Measurements from ENCODE around the gene CA10. TPM values are rescaled to one million over a fixed set of nuclear protein-coding genes. Genes with fewer than 3 reads are reported as not detected.

CA10 gene
- total and polyA plus RNA-seq, 2 experiments from 2014 or later = 0.92 to 1.5 TPM

DNA sequence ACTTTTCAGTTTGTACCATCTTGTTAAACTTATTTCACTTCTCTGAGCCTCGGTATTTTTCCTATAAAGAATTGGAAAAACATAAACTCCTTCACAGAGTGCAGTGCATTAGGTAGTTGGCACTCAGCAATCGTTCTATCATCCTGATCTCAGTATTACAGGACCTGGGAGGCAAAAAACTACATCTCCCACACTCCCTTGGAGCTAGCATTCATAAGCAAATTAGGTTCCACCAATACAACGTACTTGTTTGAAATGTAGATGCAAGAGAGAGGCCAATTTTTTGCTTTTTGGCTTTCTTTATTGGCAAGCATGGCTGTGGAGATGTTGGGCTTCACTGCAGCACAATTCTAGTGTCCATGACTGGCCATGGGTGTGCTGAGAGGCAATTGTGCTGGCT, 285.2 kb downstream of the CA10 start:
- Mint-ChIP-seq H3K4me1 (no peaks in the 10 kb centered on the region), H3K27me3 (ENCODE audit: insufficient read depth, low read depth, poor library complexity) (peaks cover 5% of the 10 kb centered on the region), H3K4me3 (no peak overlapping the region), H3K9me3 (no peaks in the 10 kb centered on the region; the same call in 2 of the 3 replicates), H3K27ac (no peak overlapping the region), H3K36me3 (ENCODE audit: low read depth) (no peaks in the 10 kb centered on the region)
- H3K27me3 ChIP-seq (ENCODE audit: insufficient read depth) = no peaks in the 10 kb centered on the region
- H3K4me2 ChIP-seq = peak overlapping the region; percentile 46; the same call in 1 of the 2 replicates
- H3K36me3 ChIP-seq (ENCODE audit: insufficient read depth) = no peaks in the 10 kb centered on the region
- H3F3A ChIP-seq (replicated peaks; ENCODE audit: low read depth) = no peaks in the 10 kb centered on the region
- DNase-seq (ENCODE audit: low spot score) (peak; percentile 25), ATAC-seq (peak; percentile 74)
- TF ChIP-seq, protein P1, sequence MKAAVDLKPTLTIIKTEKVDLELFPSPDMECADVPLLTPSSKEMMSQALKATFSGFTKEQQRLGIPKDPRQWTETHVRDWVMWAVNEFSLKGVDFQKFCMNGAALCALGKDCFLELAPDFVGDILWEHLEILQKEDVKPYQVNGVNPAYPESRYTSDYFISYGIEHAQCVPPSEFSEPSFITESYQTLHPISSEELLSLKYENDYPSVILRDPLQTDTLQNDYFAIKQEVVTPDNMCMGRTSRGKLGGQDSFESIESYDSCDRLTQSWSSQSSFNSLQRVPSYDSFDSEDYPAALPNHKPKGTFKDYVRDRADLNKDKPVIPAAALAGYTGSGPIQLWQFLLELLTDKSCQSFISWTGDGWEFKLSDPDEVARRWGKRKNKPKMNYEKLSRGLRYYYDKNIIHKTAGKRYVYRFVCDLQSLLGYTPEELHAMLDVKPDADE (IDR thresholded peaks at IDR 0.05) = 0 out of 2 replicates have a peak, but pooled peaks have one; percentile 14
- TF ChIP-seq, protein P2, sequence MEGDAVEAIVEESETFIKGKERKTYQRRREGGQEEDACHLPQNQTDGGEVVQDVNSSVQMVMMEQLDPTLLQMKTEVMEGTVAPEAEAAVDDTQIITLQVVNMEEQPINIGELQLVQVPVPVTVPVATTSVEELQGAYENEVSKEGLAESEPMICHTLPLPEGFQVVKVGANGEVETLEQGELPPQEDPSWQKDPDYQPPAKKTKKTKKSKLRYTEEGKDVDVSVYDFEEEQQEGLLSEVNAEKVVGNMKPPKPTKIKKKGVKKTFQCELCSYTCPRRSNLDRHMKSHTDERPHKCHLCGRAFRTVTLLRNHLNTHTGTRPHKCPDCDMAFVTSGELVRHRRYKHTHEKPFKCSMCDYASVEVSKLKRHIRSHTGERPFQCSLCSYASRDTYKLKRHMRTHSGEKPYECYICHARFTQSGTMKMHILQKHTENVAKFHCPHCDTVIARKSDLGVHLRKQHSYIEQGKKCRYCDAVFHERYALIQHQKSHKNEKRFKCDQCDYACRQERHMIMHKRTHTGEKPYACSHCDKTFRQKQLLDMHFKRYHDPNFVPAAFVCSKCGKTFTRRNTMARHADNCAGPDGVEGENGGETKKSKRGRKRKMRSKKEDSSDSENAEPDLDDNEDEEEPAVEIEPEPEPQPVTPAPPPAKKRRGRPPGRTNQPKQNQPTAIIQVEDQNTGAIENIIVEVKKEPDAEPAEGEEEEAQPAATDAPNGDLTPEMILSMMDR (conservative IDR thresholded peaks at IDR 0.05; ENCODE audit: low read depth in 2 of 2) = no peak
- no peaks in the 10 kb centered on the region for H3K9me2 ChIP-seq (ENCODE audit: insufficient read depth)
- H3K4me1 ChIP-seq (ENCODE audit: insufficient read depth) = no peaks in the 10 kb centered on the region
- H4K20me1 ChIP-seq (replicated peaks; ENCODE audit: insufficient read depth) = no peaks in the 10 kb centered on the region
- no peak overlapping the region for H3K27ac ChIP-seq (ENCODE audit: low read depth)
- no peaks in the 10 kb centered on the region for H3K79me2 ChIP-seq (replicated peaks; ENCODE audit: insufficient read depth)
- peak overlapping the region; percentile 44 for H2AFZ ChIP-seq
- peak overlapping the region; percentile 35; the same call in 1 of the 2 replicates for H3K4me3 ChIP-seq

DNA sequence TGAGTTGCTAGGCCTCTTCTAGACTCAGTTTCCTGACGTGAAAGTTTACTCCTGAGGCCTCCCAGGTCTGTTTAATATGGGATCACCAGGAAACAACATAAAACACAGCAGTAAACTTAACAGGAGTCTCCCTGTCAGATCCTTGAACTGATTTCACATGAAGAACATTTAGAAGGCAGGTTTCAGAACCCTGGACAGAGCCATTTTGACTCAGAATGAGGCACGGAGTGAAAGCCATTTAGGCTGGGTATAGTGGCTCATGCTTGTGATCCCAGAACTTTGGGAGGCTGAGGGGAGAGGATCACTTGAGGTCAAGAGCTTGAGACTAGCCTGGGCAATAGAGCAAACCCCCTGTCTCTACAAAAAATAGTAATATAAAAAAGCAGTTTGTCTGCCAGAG, 289.1 kb downstream of the CA10 start:
- Mint-ChIP-seq H3K36me3 (ENCODE audit: low read depth) (peaks cover 1% of the 10 kb centered on the region; the same call in 1 of the 3 replicates), H3K27ac (no peak overlapping the region), H3K4me3 (no peak overlapping the region), H3K9me3 (peaks cover 1% of the 10 kb centered on the region; the same call in 2 of the 3 replicates), H3K27me3 (ENCODE audit: insufficient read depth, low read depth, poor library complexity) (peaks cover 5% of the 10 kb centered on the region), H3K4me1 (no peaks in the 10 kb centered on the region)
- TF ChIP-seq POLR2AphosphoS5 (IDR thresholded peaks at IDR 0.05; ENCODE audit: low read depth) = no peak
- TF ChIP-seq, protein P3, sequence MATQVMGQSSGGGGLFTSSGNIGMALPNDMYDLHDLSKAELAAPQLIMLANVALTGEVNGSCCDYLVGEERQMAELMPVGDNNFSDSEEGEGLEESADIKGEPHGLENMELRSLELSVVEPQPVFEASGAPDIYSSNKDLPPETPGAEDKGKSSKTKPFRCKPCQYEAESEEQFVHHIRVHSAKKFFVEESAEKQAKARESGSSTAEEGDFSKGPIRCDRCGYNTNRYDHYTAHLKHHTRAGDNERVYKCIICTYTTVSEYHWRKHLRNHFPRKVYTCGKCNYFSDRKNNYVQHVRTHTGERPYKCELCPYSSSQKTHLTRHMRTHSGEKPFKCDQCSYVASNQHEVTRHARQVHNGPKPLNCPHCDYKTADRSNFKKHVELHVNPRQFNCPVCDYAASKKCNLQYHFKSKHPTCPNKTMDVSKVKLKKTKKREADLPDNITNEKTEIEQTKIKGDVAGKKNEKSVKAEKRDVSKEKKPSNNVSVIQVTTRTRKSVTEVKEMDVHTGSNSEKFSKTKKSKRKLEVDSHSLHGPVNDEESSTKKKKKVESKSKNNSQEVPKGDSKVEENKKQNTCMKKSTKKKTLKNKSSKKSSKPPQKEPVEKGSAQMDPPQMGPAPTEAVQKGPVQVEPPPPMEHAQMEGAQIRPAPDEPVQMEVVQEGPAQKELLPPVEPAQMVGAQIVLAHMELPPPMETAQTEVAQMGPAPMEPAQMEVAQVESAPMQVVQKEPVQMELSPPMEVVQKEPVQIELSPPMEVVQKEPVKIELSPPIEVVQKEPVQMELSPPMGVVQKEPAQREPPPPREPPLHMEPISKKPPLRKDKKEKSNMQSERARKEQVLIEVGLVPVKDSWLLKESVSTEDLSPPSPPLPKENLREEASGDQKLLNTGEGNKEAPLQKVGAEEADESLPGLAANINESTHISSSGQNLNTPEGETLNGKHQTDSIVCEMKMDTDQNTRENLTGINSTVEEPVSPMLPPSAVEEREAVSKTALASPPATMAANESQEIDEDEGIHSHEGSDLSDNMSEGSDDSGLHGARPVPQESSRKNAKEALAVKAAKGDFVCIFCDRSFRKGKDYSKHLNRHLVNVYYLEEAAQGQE (IDR thresholded peaks at IDR 0.05; ENCODE audit: unreplicated experiment) = peak; percentile 82
- no peaks in the 10 kb centered on the region for H3F3A ChIP-seq (replicated peaks; ENCODE audit: low read depth)
- no peak overlapping the region for H3K4me3 ChIP-seq
- H3K27me3 ChIP-seq (ENCODE audit: insufficient read depth) = no peaks in the 10 kb centered on the region
- no peaks in the 10 kb centered on the region for H3K79me2 ChIP-seq (replicated peaks; ENCODE audit: insufficient read depth)
- H3K4me2 ChIP-seq = no peak overlapping the region
- ATAC-seq (peak; percentile 61), DNase-seq (ENCODE audit: low spot score) (peak; percentile 79)
- H3K27ac ChIP-seq (ENCODE audit: low read depth) = no peak overlapping the region
- H3K36me3 ChIP-seq (ENCODE audit: insufficient read depth) = no peaks in the 10 kb centered on the region
- no peak overlapping the region for H2AFZ ChIP-seq
- no peaks in the 10 kb centered on the region for H3K9me2 ChIP-seq (ENCODE audit: insufficient read depth)
- H4K20me1 ChIP-seq (replicated peaks; ENCODE audit: insufficient read depth) = no peaks in the 10 kb centered on the region
- no peaks in the 10 kb centered on the region for H3K4me1 ChIP-seq (ENCODE audit: insufficient read depth)

Measured in GM23338 (cell line).